ENCODE data around the gene ACACB.

ACACB gene

DNA sequence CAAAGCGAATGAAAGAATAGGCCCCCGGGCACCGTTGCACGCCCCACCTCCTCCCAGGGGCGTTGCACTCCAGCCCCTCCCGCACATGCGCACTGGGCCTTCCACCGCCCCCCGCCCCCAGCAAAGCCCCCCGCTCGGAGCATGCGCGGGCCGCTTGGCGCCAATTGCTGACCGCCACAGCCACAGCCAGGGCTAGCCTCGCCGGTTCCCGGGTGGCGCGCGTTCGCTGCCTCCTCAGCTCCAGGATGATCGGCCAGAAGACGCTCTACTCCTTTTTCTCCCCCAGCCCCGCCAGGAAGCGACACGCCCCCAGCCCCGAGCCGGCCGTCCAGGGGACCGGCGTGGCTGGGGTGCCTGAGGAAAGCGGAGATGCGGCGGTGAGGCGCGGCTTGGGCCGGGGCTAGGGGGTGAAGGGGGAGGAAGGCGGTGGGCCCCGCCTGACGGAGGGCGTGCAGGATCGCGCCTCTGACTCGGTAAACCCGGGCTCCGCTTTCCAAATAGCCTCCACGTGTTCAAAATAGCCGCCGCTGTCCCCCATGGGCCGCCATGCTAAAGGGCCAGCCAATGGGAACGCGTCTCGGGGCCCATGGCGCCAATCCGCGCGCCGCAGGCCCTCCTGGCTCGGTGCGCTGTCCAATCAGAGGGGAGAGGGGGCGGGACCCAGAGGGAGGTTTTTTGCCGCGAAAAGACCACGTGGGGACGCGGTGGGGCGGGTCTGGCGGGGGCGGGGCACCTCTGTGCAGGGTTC is 18.8 kb upstream of the ACACB start, which contains the start of gene UNG:
Gene UNG (plus strand): TSS at position 163 of the 748 bp plus-strand sequence. CDS start 83 bp downstream, at position 246.
- peak; percentile 92 for DNase-seq (ENCODE audit: low read depth)
- H3K4me3 ChIP-seq (ENCODE audit: low read length) = peak within 1 kb of the TSS; percentile 83
- TF ChIP-seq, protein P1, sequence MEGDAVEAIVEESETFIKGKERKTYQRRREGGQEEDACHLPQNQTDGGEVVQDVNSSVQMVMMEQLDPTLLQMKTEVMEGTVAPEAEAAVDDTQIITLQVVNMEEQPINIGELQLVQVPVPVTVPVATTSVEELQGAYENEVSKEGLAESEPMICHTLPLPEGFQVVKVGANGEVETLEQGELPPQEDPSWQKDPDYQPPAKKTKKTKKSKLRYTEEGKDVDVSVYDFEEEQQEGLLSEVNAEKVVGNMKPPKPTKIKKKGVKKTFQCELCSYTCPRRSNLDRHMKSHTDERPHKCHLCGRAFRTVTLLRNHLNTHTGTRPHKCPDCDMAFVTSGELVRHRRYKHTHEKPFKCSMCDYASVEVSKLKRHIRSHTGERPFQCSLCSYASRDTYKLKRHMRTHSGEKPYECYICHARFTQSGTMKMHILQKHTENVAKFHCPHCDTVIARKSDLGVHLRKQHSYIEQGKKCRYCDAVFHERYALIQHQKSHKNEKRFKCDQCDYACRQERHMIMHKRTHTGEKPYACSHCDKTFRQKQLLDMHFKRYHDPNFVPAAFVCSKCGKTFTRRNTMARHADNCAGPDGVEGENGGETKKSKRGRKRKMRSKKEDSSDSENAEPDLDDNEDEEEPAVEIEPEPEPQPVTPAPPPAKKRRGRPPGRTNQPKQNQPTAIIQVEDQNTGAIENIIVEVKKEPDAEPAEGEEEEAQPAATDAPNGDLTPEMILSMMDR (conservative IDR thresholded peaks at IDR 0.05; ENCODE audit: low read length) = no peak

DNA sequence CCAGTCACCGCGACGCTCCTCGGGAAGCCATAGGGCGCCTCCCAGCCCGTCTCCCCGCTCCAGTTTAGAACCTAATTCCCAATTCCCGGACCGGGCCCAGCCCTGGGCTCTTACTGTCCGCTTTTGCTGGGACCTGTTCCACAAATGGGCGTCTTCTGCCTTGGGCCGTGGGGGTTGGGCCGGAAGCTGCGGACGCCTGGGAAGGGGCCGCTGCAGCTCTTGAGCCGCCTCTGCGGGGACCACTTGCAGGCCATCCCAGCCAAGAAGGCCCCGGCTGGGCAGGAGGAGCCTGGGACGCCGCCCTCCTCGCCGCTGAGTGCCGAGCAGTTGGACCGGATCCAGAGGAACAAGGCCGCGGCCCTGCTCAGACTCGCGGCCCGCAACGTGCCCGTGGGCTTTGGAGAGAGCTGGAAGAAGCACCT is 18.2 kb upstream of the ACACB start:
- TF ChIP-seq, protein P1 (conservative IDR thresholded peaks at IDR 0.05; ENCODE audit: low read length) = no peak
- peak overlapping the region; percentile 83 for H3K4me3 ChIP-seq (ENCODE audit: low read length)
- peak; percentile 66 for DNase-seq (ENCODE audit: low read depth)

- H3K4me3 ChIP-seq (ENCODE audit: low read length) = peak overlapping the region; percentile 83
- TF ChIP-seq, protein P1 (conservative IDR thresholded peaks at IDR 0.05; ENCODE audit: low read length) = no peak
- DNase-seq (ENCODE audit: low read depth) = no peak
These were observed 17.7 kb upstream of the ACACB start for GRCh38 chr12:109098651-109099050.

GRCh38 chr12:109099431-109100020 is 16.9 kb upstream of the ACACB start:
- peak overlapping the region; percentile 83 for H3K4me3 ChIP-seq (ENCODE audit: low read length)
- TF ChIP-seq, protein P1 (conservative IDR thresholded peaks at IDR 0.05; ENCODE audit: low read length) = no peak
- DNase-seq (ENCODE audit: low read depth) = no peak

DNA sequence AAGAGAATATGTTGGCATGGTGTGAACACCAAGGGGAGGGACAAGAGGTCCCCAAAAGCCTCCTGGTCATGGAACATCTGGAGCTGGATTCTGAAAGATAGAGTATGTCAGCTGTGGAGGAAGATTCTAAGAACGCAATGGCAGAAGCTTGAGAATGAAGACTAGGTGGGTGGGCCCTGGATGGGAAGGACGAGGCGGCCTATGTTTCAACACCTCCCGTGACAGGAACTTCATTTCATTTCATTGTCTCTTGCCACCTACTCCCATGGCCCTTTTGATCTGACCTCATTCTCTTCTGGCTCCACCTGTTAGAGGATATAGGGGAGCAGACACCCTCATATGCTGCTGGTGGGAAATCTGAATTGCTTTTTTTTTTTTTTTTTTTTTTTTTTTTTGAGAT is 15.6 kb upstream of the ACACB start:
- H3K4me3 ChIP-seq (ENCODE audit: low read length) = no peak overlapping the region
- TF ChIP-seq, protein P1 (conservative IDR thresholded peaks at IDR 0.05; ENCODE audit: low read length) = no peak
- DNase-seq (ENCODE audit: low read depth) = no peak

- no peak for DNase-seq (ENCODE audit: low read depth)
- TF ChIP-seq, protein P1 (conservative IDR thresholded peaks at IDR 0.05; ENCODE audit: low read length) = no peak
- no peak overlapping the region for H3K4me3 ChIP-seq (ENCODE audit: low read length)
These were observed 13.9 kb upstream of the ACACB start for GRCh38 chr12:109102491-109102890.

GRCh38 chr12:109105176-109105575 is 11.2 kb upstream of the ACACB start:
- TF ChIP-seq, protein P1 (conservative IDR thresholded peaks at IDR 0.05; ENCODE audit: low read length) = no peak
- no peak overlapping the region for H3K4me3 ChIP-seq (ENCODE audit: low read length)
- DNase-seq (ENCODE audit: low read depth) = no peak
